H7 (cell line): Measurements from ENCODE around the gene PCGF3. TPM values are rescaled to one million over a fixed set of nuclear protein-coding genes. Genes with fewer than 3 reads are reported as not detected.
A peak's percentile ranks its signal among the peaks of the same experiment; 100 is the strongest.
"Not testable (repeated sequence)": the region's sequence is repeated elsewhere in the genome, so short reads cannot be mapped to it uniquely, and the experiment has no call there.

Source experiments
- DNase-seq: peaks from one replicate; pipeline ENCODE4 v3.0.0; 2012
- H3K27me3 ChIP-seq: 2 replicates; pipeline ENCODE4 v1.6.0; 2011; ENCODE audit warnings: mild to moderate bottlenecking, low read length; ENCODE audit not compliant: control insufficient read depth, insufficient read depth
- H3K36me3 ChIP-seq: replicated peaks from 2 replicates; pipeline ENCODE4 v1.5.1; 2011; ENCODE audit warnings: low read length; ENCODE audit not compliant: control insufficient read depth, insufficient read depth
- H3K4me3 ChIP-seq: 2 replicates; pipeline ENCODE4 v1.5.1; 2011; ENCODE audit warnings: low read depth, mild to moderate bottlenecking, control low read depth, low read length, moderate library complexity; ENCODE audit not compliant: insufficient read depth
- total RNA-seq: library from RNA; depleted of rRNA; stranded (reverse); fragments of >200 nt; shearing (Covaris generic); gene quantifications from 2 replicates; pipeline ENCODE4 v1.2.3, GENCODE V29; 2014

The PCGF3 gene
- total RNA-seq, 1 experiment from 2014 or later: 53.6 TPM

DNA sequence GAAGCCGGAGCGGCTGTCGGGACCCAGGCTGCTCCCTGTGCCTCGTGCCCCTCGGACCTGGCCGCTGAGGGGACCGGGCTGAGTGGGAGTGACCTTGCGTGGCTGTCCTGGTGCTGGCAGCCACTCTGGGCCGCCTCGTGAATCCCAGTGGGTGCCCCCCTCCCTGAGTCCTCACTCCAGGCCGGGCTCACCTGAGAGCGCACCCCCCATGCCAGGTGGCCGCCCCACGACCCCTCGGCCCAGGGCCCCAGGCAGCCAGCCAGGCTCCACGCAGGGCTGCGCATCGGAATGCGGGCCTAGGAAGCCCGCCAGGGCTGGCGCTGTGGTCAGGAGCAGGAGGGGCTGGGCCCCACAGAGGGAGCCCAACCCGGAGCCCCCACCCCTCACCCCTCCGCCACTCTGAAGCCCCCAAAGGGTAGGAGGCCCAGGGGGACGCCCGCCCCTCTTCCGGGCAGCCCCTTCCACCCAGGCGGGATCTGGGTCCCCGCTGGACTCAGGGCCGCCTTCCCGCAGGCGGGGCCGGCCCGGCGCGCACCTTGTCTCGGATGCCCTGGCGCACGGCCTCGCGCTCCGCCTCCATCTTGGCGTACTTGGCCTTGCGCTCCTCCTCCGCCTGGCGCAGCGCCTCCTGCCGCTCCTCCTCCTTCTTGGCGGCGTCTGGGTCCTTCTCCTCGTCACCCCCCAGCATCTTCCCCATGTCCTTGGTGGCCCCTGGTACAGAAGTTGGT lies 86.4 kb downstream of the PCGF3 start:
- H3K4me3 ChIP-seq: no peak overlapping the region
- H3K27me3 ChIP-seq: peaks cover 18% of the 10 kb centered on the region; the same call in 1 of the 2 replicates
- peak; percentile 81 for DNase-seq
- no peaks in the 10 kb centered on the region for H3K36me3 ChIP-seq

DNA sequence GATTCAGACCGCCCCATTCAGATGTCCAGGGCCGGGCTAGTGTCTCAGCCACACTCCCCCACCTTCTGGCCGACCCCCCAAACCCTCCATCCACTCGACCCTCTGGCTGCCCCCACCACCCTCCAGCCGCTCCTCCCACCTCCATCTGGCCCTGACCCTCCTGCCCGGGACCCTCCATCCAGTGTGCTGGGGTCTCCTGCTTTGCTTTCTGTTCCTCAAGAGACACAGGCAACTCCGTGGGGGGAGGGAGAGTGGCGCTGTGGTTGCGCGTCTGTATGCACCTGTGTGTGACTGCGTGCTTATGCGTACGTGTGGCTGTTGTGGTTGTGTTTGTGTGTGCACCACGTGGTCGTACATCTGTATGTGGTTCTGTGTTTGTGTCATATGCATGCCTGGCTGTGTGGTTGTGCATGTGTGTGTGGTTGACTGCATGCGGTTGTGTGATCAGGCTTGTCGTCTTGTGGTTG lies 87.0 kb downstream of the PCGF3 start:
- Histone ChIP-seq H3K4me3 (no peak overlapping the region), H3K27me3 (peaks cover 18% of the 10 kb centered on the region; the same call in 1 of the 2 replicates), H3K36me3 (no peaks in the 10 kb centered on the region)
- no peak for DNase-seq

DNA sequence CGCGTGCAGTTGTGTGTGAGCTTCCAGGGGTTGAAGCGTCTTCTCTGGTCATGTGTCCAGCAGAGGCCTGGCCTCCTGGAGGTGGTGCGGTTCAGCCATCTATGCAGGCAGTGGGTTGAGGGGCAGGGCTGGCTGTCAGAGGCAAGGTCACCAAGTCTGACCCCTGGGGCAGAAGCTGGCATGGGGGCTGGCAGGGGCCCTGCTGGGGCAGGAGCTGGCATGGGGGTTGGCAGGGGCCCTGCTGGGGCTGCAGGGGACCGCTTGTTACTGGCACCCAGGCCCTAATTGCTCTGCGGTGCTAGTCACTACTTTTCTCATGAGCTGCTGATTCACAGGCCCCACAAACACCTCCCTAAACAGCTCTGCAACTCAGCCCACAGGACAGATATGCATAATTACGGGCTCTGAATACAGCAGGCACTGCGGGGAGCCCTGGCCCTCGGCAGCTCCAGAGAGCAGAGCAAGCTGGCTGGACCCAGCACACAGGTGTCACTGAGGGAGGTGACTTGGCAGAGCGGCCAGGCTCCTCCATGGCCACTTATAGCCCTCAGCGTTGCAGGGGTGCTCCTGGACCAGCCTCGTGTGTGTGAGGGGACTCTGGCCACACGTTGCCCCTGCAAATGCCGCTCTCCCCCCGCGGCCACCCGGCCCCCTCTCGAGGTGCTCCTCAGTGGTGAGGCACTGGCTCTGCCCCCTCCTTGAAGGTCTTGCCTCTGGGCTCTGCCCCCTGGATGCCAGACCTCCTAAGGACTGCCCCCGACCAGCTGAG lies 87.6 kb downstream of the PCGF3 start:
- H3K36me3 ChIP-seq: no peaks in the 10 kb centered on the region
- H3K4me3 ChIP-seq: no peak overlapping the region
- H3K27me3 ChIP-seq: peaks cover 18% of the 10 kb centered on the region; the same call in 1 of the 2 replicates
- peak; percentile 69 for DNase-seq

DNA sequence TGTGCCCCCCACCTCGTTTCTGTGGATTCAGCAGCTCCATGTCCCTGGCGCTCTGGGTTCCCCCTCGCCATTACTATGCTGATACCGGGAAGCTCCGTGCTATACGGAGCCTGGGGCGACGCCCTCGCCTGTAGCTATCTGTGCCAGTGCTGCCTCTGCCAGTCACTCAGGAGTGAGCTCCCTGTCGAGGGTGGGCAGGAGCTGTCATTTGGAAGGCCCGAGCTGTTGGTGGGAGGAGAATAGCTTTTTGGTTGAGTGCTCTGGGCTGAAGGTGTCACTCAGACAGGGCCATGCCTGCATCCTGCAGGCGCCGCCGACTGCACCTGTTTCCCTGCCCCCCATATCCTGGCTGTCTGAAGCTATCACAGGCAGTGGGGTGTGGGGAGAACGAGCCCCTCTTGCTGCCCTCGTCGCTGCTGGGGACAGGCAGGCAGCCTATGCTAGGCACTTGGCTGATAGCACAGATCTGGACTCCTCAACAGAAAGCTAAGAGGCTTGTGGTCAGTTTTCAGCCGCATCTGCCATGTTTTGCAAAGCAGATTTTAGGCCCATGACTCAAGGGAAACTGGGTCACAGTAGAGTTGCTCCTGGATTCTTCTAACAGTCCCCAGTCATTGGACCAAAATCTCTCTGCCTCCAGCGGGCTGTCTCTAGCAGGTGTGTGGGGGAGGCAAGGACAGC lies 88.4 kb downstream of the PCGF3 start:
- Histone ChIP-seq H3K27me3 (peaks cover 18% of the 10 kb centered on the region; the same call in 1 of the 2 replicates), H3K36me3 (no peaks in the 10 kb centered on the region), H3K4me3 (no peak overlapping the region)
- peak; percentile 50 for DNase-seq

DNA sequence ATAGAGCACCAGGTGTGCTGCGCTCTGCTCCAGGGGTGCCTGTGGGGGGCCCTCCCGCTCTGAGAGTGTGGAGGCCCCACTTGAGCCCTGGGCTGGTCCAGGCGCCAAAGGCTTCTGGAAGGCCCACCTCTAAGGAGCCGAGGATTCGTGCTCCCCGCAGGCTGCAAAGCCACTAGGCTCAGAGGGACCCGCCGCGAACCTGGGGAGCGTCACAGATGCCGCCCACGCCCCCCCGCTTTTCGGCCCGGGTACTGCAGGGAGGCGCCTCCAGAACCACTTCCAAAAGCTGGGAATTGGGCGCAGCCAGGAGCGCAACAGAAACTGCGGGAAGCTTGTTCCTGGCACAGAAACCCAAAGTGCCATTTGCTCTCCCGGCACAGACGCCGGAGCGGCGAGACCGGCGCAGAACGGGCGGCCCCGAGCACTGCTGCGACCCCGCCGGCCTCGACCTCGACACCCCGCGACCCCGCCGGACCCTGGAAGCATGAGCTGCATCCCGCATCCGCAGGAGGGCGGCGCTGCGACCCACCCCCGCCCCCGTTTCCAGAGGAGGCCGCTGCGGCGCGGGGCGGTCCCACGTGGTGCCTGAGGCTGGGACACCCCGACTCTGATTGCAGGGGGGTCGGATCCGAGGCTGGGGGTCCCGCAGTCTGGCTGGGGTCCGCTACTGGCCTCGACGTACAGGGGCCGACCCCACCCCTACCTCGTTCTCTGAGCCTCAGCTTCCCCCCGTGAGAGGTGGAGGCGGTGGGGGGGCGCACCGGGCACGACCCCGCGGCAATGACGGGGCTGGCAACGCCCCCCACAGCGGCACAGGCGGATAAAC lies 89.5 kb downstream of the PCGF3 start:
- Histone ChIP-seq H3K27me3 (peaks cover 18% of the 10 kb centered on the region; the same call in 1 of the 2 replicates), H3K36me3 (no peaks in the 10 kb centered on the region), H3K4me3 (peak overlapping the region; percentile 24; the same call in 1 of the 2 replicates)
- DNase-seq: peak; percentile 81

DNA sequence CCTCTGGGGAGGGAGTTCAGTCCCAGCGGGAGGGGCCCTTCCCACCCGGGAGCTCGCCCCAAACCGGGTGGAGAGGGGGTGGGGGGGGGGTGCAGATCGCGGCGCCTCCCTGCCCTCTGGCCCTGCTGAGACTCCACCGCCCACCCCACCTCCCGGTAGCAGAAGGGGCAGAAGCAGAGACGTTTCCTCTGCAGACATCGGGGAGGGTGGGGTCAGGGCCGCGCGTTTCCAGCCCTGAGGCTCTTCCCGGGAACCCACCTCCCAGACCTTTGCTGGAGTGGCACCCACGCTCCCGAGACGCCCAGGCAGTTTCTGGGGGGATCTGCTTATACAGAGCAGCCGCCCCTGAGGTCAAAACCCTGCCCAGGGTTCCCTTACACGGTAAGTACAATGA lies 90.1 kb downstream of the PCGF3 start:
- Histone ChIP-seq H3K36me3 (no peaks in the 10 kb centered on the region), H3K27me3 (peaks cover 18% of the 10 kb centered on the region; the same call in 1 of the 2 replicates), H3K4me3 (peak overlapping the region; percentile 24; the same call in 1 of the 2 replicates)
- peak; percentile 82 for DNase-seq

DNA sequence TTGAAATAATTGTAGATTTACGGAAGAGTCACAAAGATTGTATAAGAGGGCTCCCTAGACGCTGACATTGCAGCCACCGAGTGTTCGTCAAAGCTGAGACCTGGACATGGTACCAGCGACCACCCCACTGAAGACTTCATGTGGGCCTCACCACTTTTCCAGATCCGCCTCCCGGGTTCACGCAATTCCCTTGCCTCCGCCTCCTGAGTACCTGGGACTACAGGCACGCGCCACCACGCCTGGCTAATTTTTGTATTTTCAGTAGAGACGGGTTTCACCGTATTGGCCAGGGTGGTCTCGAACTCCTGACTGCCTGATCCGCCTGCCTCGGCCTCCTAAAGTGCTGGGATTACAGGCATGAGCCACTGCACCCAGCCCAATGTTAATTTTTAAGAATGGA lies 90.6 kb downstream of the PCGF3 start:
- no peaks in the 10 kb centered on the region for H3K36me3 ChIP-seq
- H3K27me3 ChIP-seq: peaks cover 18% of the 10 kb centered on the region; the same call in 1 of the 2 replicates
- DNase-seq: no peak
- no peak overlapping the region for H3K4me3 ChIP-seq

DNA sequence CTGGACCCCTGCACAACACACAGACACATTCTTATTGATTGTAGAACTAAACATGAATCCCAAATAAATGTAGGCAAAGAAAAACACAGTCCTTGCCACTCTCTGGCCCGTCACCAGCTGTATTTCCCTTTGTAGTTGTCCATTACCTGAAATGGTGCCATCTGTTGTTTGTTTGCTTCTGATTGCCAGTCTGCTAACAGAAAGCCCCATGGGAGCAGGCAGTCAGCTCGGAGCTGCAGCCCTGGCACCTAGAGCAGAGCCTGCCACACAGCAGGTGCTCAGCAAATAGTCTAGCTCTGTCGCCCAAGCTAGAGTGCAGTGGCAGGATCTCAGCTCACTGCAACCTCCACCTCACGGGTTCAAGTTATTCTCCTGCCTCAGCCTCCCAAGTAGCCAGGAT lies 91.4 kb downstream of the PCGF3 start:
- H3K27me3 ChIP-seq: peaks cover 18% of the 10 kb centered on the region; the same call in 1 of the 2 replicates
- no peaks in the 10 kb centered on the region for H3K36me3 ChIP-seq
- DNase-seq: no peak
- H3K4me3 ChIP-seq: no peak overlapping the region

DNA sequence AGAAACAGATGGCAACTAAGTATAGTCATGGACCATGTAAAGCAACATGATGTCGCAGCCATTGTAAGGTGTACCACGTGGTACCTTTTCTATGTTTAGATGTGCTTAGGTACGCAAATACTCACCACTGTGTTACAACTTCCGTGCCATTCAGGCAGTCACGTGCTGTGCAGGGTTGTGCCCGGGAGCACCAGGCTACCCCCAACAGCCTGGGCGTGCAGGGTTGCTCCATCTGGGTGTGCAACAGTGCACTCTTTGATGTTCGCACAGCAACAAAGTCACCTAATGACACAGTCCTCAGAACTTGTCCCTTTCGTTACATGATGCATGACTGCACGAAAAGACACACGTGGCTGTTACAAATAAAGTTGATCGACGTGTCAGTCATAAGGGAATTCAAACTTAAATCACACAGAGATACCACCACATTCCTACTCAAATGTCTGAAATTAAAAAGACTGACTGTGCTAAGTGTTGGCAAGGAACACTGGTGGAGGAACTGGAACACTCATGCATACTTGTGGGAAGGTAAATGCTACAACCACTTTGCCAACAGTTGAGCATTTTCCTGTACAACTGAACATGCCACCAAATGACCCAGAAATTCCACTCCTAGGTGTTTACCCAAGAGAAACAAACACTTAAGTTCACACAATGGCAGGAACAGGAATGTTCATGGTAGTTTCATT lies 95.9 kb downstream of the PCGF3 start:
- Histone ChIP-seq H3K27me3 (no peaks in the 10 kb centered on the region), H3K4me3 (no peak overlapping the region), H3K36me3 (no peaks in the 10 kb centered on the region)
- DNase-seq: no peak

DNA sequence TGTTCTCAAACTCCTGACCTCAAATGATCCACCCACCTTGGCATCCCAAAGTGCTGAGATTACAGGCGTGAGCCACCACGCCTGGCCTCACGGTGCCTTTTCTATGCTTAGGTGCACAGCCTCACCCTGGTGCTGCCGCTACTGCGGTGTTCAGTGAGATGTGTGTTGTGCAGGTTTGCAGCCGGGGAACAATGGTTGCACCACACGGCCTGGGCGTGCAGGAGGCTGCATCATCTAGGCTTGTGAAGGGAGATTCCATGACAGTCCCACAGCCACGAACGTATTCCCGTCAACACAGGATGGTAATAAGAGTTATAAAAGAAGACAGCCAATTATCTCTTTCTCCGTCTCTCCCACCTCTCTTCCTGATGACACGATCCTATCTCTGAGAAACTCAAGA lies 98.3 kb downstream of the PCGF3 start:
- Histone ChIP-seq H3K36me3 (no peaks in the 10 kb centered on the region), H3K4me3 (no peak overlapping the region), H3K27me3 (no peaks in the 10 kb centered on the region)
- no peak for DNase-seq

DNA sequence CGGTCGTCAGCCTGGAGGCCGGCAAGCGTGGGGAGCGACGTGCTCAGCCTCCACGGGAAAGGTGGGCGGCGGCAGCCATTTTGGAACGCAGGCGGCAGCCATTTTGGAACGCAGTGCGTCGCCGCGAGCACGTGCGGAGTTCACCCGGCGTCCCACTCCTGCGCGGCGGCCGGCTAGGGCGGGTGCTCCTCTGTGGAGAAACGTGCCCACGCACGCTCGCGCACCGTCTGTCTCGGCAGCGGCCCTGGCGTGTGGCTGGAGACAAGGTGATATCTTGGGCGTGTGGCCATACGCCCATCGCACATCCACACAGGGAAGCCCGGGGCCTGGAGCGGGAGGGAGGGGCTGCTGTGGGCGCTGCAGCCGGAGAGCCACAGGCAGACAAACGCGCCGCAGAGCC lies 99.2 kb downstream of the PCGF3 start:
- H3K27me3 ChIP-seq: no peaks in the 10 kb centered on the region
- DNase-seq: no peak
- no peak overlapping the region for H3K4me3 ChIP-seq
- H3K36me3 ChIP-seq: no peaks in the 10 kb centered on the region

DNA sequence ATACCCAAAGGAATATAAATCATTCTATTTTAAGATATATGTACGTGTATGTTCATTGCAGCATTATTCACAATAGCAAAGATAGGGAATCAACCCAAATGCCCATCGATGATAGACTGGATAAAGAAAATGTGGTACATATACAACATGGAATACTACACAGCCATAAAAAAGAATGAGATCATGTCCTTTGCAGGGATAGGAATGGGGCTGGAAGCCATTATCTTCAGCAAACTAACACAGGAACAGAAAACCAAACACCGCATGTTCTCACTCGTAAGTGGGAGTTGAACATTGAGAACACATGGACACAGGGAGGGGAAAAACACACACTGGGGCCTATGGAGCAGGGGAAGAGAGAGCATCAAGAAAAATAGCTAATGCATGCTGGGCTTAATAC lies 101.3 kb downstream of the PCGF3 start:
- DNase-seq, H3K27me3 ChIP-seq: not testable (repeated sequence)

DNA sequence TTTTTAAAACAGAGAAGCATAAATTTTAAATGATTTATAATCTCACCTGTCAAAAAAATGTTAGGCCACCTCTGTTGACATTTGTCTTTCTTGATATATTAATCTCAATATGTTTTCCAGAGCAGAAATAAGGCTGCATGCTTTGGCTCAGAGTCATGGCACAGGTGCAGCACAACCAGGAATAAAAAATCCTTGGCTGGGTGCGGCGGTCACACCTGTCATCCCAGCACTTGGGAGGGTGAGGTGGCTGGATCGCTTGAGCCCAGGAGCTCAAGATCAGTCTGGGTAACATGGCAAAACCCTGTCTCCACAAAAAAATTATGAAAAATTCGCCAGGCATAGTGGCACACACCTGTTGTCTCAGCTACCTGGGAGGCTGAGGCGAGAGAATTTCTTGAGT lies 102.2 kb downstream of the PCGF3 start:
- Histone ChIP-seq H3K36me3 (no peaks in the 10 kb centered on the region), H3K27me3 (no peaks in the 10 kb centered on the region; the same call in 1 of the 2 replicates), H3K4me3 (no peak overlapping the region)
- DNase-seq: no peak

More for the DNA sequence above, 101.3 kb downstream of the PCGF3 start:
- not testable (repeated sequence) for H3K36me3 ChIP-seq, H3K4me3 ChIP-seq
